NK-92 treated with Interleukin-12 subunit alpha and Interleukin-12 subunit beta, amount 100 ng/mL, for 24 hours (cell line): ENCODE data around the gene PRPH.
"Not testable (repeated sequence)": the region's sequence is repeated elsewhere in the genome, so short reads cannot be mapped to it uniquely, and the experiment has no call there.

Source experiments
- DNase-seq: peaks from one replicate; lab custom pipeline; 2025; lab: John Stamatoyannopoulos, UW

PRPH gene

GRCh38 chr12:49276304-49277290 lies 18.4 kb upstream of the PRPH start:
- DNase-seq, result no peak

DNA sequence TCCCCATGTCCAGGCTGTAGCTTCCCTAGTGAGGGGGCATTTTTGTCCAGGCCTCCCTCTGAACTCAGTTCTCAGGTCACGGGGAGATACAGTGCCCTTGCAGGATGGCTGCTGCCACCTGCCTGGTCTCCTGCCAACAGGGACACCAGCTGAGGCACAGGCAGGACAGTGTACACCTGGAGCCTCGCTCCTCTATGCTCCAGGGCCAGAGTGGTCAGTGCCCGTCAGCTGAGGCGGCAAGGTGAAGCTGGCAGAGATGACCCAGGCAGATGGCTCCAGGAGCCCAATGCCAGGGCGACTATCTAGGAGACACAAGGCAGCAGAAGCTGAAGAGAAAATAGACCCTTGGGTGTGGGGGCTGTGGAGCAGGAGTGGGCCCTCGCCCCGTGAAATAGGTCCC lies 17.5 kb upstream of the PRPH start:
- no peak for DNase-seq

DNA sequence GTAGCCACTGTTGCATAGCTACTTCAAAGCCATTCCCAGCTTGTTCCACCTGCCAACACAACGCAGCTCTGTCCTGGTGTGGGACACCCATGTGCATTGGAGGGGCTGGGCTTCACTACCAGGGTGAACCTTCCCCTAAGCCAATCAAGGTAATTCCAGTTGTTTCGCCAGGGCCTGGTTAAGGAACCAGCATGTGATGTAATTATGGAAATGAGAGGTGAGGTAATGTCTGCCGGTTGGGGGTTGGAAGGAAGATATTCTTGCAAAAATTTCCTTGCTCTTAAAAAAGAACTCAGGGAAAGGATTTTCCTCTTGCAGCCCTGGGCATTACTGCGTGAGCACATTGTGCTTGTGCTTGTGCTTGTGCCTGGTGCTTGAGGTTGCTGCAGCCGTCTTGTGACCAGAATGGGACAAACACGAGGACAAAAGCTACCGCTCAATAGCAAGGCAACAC lies 15.2 kb upstream of the PRPH start:
- DNase-seq, result no peak

DNA sequence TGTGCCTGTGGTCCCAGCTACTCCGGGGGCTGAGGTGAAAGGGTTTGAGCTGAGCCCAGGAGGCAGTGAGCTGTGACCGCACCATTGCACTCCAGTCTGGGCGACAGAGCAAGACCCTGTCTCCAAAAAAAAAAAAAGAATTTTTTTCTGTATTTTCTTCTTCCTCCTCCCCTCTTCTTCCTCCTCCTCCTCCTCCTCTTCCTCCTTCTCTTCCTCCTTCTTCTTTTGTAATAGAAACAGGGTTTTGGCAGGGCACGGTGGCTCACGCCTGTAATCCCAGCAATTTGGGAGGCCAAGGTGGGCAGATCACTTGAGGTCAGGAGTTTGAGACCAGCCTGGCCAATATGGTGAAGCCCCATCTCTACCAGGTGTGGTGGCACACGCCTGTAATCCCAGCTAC lies 14.4 kb upstream of the PRPH start:
- DNase-seq, result not testable (repeated sequence)

DNA sequence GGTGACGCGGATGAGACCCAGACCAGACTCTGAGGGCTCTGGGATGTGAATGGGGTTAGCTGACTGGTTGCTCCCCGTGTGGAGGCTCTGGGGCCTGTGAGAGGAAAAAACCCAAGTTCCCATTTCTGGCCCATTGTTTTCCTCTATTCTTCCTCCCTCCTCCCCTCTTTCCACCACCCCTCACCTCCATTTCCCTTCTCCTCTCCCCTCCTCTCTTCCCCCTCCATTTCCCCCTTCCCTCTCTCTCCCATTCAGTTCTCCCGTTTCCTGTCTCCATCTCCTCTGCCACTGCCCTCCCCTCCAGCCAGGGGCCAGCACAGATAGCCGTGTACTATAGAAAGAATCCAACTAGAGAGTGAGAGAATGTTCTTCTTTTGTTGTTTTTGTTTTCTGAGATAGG lies 12.6 kb upstream of the PRPH start:
- no peak for DNase-seq

- DNase-seq, result not testable (repeated sequence)
Observed at GRCh38 chr12:49282740-49283375, 12.1 kb upstream of the PRPH start.

- DNase-seq, result no peak
Observed at GRCh38 chr12:49283541-49284429, 11.2 kb upstream of the PRPH start.

DNA sequence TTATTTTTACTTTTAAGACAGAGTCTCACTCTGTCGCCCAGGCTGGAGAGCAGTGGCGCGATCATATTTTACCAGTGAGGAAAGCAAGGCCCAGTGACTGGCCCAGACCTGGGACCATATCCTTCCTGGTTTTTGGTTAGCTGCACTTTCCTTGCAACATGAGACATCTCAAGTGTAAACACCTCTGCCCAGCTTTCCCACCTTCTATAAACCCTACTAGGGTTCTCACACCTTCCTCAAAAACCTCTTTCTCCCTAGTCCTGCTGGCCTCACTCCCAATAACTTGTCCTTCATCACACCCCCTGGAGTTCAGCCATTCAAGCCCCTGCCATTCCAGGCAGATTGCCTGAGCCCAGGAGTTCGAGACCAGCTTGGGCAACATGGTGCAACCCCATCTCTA lies 10.3 kb upstream of the PRPH start:
- DNase-seq, result no peak

DNA sequence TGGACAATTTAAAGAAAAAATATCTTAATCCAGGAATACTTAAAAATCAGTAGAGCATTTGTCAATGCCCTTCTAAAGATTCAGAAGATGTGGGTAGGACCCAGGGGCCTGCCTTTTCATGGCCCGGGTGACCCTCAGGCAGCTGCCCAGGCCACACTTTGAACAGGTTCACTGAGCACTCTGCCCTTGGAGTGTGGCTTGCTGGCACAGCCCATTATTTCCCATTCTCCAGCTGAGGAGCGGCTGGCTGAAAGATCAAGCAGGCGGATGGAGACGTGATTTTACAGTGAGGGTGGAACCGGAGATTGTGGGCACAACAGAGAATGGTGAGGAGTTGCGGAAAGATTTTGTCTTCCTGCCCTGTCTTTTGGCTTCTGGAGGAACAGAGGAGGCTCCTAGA lies 7.1 kb upstream of the PRPH start:
- no peak for DNase-seq

DNA sequence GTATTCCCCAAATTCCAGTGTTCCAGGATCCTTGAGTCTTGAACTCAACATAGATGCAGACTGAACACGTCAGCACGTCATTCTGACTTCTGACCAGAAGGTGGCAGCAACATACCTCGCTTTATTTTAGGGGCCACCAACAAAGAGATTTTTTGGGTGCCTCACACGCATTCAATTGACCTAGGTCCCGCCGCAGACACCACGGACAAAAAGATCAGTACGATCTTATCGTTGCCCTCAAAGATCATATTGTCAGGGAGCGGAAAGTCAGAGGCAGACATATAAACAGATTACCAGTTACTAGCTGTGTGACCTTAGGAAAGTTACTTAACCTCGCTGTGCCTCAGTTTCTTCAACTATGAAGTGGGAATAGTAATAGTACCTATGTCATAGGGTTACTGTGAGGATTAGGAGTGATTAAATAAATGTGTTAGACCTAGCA lies 6.5 kb upstream of the PRPH start:
- DNase-seq, result no peak

DNA sequence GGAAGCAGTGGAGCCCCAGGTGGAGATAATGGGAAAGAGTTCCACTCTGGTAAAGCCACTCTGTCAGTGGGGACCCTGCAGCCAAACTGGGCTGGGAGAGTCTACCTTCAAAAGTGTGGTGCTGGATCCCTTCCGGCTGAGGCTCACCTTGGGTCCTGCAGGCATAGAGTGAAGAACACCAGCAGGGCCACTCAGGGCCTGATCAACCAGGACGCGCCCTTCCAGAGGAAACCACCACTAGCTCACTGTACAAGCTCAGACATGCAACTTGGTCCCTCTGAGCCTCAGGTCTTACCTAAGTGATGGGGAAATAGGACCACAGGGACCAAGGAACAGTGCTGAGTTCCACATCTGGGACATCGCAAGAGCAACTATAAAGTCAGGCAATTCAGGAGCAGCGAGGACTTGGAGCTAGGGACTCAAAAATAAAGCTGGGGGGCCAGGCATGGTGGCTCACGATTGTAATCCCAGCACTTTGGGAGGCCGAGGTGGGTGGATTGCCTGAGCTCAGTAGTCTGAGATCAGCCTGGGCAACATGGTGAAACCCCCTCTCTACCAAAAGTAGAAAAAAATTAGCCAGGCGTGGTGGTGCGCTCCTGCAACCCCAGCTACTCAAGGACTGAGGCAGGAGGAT lies 5.9 kb upstream of the PRPH start:
- no peak for DNase-seq

- DNase-seq, result no peak
Observed at GRCh38 chr12:49292729-49293055, 2.3 kb upstream of the PRPH start.

DNA sequence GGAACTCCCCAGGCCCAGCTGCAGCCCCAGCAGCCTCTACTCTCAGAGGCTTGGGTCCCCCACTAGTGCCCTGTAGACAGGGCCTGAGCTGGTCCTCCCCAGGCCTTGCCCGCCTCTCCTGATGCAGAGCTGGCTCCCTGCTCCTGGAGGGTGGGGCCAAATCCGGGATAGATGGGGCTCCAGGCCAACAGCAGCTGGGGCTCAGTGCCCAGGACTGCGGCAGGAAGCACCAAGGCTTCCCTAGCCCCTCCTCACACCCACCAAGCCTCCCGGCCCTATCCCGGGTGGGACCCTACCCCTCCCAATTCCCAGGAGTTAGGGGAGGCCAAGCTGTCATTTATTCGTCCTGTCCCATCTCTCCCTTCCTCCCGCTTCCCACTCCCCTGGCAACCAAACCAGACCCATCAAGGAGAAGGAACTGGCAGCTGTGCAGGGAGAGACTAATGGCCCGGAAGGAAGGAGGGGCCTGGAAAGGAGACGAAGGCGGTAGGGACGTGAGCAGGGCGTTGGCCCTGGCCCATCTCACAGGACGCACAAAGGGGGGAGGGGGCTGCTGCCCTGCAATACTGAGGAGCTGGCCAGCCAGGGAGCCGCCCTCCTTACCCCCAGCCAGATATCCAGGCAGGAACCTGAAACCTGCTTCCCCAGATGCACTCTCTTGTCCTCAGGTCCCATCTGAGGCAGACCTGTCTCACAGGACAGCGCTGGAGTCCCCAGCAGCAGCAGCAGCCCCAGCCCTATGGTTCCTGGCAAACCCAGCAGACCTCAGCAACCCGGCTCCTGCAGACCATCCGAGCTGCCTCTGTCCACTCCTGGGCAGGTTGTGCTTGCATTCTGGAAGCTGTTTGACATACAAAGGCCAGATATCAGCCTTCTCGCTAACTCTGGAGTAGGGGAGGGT lies 1.6 kb upstream of the PRPH start:
- no peak for DNase-seq

DNA sequence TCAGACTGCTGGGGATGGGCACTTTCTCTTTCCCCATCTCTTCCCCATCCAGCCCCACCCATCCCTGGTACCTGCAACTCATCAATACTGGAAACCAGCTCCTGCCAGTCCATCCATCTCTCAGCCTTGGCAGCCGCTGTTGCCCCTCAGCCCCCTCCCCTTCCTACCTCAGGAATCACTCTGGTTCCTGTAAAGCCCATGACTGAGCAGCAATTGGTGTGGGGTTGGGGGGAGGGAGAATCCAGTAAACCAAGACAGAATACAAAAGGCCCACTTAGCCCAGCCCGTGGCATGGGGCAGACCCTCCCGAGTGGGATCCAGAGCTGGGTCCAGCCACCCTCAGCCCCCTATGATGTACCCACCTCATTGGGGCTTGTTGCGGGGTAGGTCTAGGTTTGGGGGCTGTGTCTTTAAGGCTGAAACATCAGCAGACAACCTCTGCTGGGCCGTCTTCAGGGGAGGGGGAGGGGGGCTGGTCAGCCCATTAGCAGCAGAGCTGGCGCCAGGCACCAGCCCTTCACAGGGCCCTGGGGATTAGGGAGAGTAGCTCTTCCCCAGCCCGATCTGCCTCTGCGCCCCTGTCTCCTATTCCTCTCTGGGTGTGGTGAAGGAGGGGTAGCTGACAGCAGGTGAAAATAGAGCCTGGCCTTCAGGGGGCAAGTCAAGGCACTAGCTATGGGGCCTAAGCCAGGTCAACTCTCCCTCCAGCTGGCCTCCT lies 702 bp upstream of the PRPH start:
- DNase-seq, result no peak

DNA sequence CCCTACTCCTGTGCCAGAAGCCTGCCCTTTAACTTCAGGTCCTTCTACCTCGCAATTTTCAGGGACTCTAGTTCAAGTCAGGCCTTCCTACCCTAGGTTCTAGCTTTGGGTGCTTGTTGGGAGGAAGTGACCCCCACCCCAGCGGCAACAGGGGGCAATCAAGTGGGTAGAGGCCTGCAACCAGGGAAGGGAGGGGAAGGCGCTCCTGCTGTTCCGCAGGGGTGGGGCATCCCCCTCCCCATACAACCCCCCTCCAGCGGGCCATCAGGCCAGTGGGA lies 204 bp upstream of the PRPH start:
- DNase-seq, result no peak

GRCh38 chr12:49296034-49296835 lies 1.3 kb downstream of the PRPH start:
- DNase-seq, result no peak

GRCh38 chr12:49296836-49297694 lies 2.1 kb downstream of the PRPH start:
- no peak for DNase-seq

DNA sequence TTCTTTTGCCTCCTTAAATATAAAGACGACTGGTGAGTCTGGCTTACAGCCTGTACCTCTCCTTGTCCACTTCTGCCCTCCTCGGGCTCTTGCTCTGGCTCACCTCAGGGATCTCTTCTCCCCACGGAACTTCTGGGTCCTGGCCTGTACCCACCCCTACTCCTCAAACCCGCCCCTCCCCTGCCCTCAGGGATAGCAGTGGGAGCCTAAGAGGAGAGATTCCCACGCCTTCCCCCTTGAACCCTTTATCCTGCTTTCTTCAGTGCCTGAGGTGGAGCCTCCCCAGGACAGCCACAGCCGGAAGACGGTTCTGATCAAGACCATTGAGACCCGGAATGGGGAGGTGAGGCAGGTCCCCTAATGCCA lies 2.7 kb downstream of the PRPH start:
- DNase-seq, result no peak

DNA sequence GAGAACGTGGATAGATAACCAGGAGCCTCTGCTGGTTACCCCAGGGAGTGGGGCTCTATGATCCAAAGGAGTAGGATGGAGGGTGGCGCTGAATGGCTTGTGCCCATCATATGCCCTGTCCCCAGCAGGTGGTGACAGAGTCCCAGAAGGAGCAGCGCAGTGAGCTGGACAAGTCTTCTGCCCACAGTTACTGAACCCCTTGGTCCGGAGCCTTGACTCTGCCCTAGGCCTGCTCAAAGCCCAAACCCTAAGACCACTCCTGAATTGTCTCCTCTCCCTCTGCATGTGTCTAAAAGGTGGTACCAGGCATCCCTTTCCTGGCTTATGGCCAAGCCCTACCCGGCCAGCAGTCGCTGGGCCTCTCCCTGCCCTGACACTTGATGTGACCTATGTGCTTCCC lies 3.2 kb downstream of the PRPH start:
- no peak for DNase-seq
